Measurements from ENCODE around the gene GTF2H1. TPM values are rescaled to one million over a fixed set of nuclear protein-coding genes. Genes with fewer than 3 reads are reported as not detected.

Gene GTF2H1
- total and polyA plus RNA-seq, 9 of the 15 experiments (the other 6 are each of a cell fraction or from before 2014, with no cell fraction given): 56.9 to 126 (median 92.1) TPM

- TF ChIP-seq ZMIZ1 (IDR thresholded peaks at IDR 0.05; ENCODE audit: low read depth in 2 of 2, low read length in 2 of 2) (no peak), SNRNP70 (optimal IDR thresholded peaks at IDR 0.05; ENCODE audit: low read depth, low read length) (no peak), ID3 (CRISPR knock-in tag; IDR thresholded peaks at IDR 0.05) (no peak), ID3 (tag; IDR thresholded peaks at IDR 0.05) (no peak), KLF13 (tag; IDR thresholded peaks at IDR 0.05; ENCODE audit: borderline replicate concordance, low read depth) (no peak), NELFE (IDR thresholded peaks at IDR 0.05; ENCODE audit: insufficient read depth, insufficient read length) (no peak), IRF9 (tag; IDR thresholded peaks at IDR 0.05) (no peak), MYBL2 (IDR thresholded peaks at IDR 0.05; ENCODE audit: low read depth) (no peak), MYBL2 (CRISPR knock-in tag; IDR thresholded peaks at IDR 0.05; ENCODE audit: borderline replicate concordance) (no peak), ATF2 (CRISPR knock-in tag; IDR thresholded peaks at IDR 0.05) (no peak), NFYB (IDR thresholded peaks at IDR 0.05; ENCODE audit: extremely low read depth, insufficient read length) (no peak), ZNF512 (tag; IDR thresholded peaks at IDR 0.05) (no peak), ZNF592 (IDR thresholded peaks at IDR 0.05) (no peak)
These were observed 72.8 kb downstream of the GTF2H1 start (continued) for GRCh38 chr11:18394928-18395734.

All from K562 (cell line).